Inferior parietal cortex (tissue), 1 donor: ENCODE results near the gene RFPL4A.
"Not testable (repeated sequence)": the region's sequence is repeated elsewhere in the genome, so short reads cannot be mapped to it uniquely, and the experiment has no call there.

Experiments
- DNase-seq: peaks from one replicate; pipeline ENCODE4 v3.0.0-alpha.2; 2016; ENCODE audit errors: extremely low spot score

The RFPL4A gene

DNA sequence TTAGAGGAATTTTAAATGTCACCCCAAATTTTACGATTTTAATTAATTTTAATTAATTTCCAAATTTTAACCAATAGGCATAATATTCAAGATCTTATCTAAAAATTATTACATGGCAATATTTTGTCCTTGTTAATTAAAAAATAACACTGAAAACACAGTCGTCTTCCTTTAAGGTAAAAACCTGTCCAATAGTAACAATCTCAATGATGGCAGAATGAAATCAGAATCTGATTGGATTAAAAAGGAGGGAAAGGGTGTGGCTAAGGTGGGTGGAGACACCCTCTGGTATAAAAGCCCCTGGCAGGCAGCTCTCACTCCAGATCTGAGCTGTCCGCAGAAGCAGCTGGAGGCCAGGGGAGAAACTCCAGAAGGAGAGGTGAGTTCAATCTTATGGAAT, at the start of gene RFPL4A:
TSS of gene RFPL4A (plus strand) at position 301 of the 400 bp plus-strand sequence. CDS start 2,704 bp downstream, outside the sequence.
- DNase-seq: not testable (repeated sequence)

DNA sequence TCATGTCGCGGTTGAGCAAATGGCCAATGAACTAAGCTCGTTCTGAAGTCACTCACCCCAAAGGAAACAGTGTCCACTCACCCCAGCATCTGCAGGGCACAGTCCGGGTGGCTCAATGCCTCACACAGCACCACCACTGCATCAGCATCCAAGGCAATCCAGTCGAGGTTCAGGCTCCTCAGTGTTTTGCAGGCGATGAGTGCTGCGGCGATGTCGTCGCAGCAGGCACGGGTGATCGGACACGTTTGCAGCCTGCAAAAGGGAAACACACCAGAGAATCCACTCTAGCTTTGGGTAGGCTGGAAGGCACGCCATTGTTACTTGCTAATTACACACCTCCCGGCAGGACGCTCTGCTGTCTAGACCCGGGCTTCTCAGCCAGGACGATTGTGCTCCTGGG, 47.2 kb upstream of the RFPL4A start:
- no peak for DNase-seq

DNA sequence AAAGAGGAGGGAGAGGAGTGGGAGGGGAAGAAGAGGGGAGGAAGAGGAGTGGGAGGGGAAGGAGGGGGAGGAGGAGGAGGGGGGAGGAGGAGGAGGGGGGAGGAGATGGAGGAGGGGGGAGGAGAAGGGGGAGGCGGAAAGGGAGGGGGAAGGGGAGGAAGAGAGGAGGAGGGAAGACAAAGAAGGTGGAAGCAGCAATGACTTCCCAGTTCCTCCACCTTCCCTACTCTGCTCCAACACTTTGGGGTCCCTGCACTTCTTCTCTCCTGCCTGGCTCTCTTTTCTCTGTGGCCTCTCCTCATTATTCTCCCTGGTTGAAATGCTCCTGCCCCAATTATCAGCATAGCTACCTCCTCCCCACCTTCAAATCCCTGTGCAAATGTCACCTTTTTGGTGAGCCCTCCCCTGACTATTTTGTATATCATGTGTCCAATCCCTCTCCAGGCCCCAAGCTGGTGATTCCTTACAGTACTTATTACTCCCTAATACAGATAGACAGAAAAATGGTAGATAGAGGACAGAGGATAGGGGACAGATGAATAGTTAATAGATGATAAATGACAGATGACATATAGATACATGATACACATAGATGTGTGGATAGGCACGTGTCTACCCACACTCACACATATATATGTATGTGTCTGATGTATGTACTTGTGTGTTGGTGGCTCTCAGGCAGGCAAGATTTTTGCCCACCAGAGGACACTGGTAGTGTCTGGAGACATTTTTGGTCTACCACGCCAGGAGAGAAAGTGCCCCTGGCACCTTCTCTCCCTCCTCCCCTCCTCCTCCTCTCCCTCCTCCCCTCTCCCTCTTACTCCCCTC, 45.9 kb upstream of the RFPL4A start:
- no peak for DNase-seq

DNA sequence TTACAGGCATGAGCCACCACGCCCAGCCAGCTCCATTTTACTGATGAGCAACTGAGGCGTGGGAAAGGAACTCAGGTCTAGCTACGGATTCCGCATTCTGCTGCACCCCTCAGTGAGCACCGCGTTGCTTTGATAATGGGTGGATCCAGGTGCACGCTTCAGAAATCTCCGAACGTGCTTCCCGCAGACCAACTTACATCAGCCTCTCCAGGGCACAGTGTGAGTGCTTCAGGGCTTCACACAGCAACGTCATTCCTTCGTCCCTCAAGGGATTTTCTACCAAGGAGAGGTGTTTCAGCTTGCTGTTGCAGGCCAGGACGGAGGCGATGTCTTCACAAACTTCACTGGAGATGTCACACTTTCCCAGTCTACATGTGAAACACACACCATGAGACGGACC, 42.4 kb upstream of the RFPL4A start:
- DNase-seq: no peak

DNA sequence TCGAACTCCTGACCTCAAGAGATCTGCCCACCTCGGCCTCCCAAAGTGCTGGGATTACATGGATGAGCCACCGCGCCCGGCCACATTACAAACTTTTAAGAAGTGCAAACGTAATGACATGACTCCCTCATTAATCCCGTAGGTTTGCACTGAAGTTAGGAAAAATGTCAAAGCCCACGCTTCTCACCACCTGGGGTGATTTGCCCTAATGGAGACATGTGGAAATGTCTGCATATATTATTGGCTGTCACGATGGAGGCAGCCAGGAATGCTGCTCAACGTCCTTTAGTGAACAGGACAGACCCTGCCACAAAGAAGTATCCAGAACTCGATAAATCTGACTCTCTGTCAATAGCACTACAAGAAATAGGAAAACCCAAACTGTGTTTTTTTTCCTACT, 41.6 kb upstream of the RFPL4A start:
- no peak for DNase-seq

DNA sequence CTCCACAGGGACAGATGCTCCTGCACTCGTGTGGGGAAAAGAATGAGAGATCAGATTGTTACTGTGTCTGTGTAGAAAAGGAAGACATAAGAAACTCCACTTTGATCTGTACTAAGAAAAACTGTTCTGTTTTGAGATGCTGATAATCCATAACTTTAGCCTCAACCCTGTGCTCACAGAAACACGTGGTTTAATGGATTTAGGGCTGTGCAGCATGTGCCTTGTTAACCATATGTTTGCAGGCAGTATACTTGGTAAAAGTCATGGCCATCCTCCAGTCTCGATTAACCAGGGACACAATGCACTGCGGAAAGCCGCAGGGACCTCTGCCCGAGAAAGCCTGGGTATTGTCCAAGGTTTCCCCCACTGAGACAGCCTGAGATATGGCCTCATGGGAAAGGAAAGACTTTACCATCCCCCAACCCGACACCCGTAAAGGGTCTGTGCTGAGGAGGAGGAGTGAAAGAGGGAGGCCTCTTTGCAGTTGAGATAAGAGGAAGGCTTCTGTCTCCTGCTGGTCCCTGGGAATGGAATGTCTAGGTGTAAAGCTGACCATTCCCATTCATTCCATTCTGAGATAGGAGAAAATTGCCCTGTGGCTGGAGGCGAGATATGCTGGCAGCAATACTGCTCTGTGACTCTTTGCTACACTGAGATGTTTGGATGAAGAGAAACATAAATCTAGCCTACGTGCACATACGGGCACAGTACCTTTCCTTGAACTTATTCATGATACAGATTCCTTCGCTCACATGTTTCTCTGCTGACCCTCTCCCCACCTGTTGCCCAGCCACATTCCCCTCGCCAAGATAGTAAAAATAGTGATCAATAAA, 40.8 kb upstream of the RFPL4A start:
- DNase-seq: not testable (repeated sequence)

DNA sequence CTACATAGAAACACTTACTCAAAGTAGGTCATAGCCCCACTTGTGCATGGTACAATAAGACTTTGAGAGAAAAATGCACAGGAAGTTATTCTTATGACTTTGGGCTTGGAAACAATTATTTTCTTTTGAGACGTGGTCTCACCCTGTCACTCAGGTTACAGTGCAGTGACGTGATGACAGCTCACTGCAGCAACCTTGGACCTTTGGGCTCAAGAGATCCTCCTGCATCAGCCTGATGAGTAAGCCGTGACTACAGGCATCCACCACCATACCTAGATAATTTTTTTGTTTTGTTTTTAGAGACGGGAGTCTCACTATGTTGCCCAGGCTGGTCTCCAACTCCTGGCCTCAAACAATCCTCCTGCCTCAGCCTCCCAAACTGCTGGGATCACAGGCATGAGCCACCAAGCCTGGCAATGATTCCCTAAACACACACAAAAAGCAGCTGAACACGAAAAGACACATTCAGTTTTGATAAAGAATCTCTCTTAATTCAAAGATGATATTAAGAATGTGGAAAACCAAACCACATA, 38.6 kb upstream of the RFPL4A start:
- DNase-seq: no peak

DNA sequence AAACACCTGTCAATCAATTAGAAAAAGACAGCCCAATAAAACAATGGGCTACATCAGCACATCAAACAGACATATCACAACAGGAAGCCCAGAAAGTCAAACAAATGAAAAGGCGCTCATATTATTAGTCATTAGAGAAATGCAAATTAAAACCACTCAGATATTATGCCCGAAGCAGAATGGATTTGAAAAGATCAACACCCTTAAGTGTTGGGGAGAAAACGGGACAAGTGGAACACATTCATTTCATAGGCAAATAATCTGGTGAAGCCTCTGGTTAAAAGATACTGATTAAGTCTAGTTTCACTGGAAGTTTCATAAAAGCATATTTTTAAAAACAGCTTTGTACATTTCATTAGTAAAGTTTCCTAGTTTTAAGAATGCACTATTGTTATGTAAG, 38.1 kb upstream of the RFPL4A start:
- no peak for DNase-seq

DNA sequence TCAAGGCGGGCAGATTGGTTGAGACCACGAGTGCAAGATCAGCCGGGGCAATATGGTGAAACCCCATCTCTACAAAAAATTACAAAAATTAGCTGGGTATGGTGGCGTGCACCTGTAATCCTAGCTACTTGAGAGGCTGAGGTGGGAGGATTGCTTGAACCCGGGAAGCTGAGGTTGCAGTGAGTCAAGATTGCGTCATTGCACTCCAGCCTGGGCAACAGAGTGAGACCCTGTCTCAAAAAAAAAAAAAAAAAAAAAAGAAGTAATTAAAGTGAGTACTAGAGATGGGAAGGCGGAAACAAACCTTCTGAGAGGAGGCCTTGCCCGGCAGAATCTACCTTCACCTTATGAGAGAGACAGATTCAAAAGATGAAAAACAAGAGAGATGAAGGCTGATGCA, 35.4 kb upstream of the RFPL4A start:
- DNase-seq: no peak

DNA sequence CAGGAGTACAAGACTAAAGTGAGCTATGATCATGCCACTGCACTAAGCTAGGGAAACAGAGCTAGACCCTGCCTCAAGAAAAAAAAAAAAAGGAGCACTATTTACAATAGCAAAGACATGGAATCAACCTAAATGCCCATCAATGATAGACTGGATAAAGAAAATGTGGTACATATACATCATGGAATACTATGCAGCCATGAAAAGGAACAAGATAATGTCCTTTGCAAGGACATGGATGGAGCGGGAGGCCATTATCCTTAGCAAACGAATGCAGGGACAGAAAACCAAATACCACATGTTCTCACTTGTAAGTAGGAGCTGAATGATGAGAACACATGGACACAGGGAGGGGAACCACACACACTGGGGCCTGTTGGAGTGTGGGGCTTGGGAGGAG, 28.5 kb upstream of the RFPL4A start:
- DNase-seq: not testable (repeated sequence)

DNA sequence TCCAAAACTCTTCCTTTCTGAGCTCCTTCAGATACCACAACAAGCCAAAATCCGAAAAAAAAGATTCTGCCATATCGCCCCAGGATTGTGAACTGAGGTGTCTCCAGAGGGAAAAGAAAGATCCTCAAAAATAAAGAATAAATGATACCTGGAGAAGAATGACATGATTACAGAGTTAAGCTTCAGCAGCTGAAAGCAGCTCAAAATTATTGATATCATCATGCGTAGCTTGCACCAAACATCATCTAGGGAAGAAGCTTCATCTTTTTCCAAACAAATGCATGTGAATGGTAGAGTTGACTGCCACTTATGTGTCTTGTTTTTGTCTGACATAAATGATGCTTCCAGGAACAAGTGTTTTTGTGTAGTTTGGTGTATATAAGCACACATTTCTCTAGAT, 20.6 kb upstream of the RFPL4A start, which contains the start of gene NLRP9:
TSS of gene NLRP9 (minus strand) at position 101 of the 400 bp plus-strand sequence. CDS start at position 73, 28 bp downstream.
- DNase-seq: no peak

DNA sequence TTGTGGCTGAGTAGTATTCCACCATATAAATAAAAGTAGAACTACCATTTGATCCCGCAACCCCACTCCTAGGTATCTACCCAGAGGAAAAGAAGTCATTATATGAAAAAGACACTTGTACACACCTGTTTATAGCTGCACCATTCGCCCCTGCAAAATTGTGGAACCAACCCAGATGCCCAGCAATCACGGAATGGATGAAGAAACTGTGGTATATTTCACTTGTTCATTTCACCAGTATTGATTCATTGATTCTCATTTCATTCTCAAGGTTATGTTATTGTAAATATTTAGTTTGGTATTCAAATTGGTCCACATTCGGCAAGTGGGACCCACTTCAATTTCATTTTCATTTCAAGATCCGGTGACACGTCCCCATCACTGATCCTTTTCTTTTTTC, 8.2 kb upstream of the RFPL4A start:
- no peak for DNase-seq

DNA sequence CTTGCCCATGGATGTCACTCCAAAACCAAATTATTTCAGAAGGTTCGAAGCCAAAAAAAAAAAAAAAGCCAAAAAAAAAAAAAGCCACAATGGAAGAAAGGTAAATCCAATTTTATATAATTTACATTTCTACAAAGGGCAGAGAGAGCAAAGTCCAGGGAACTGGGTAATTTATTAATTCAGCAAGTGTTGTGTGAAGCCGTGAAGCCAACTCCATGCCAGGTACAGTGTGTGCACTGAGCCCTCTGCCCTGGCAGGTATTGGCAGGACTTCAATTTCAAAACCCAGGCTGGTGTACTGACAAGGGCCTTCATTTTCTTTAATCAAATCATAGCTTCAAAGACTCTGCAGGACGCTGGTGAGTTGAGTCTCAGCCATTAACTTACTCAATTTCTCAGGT, 5.5 kb upstream of the RFPL4A start:
- no peak for DNase-seq

DNA sequence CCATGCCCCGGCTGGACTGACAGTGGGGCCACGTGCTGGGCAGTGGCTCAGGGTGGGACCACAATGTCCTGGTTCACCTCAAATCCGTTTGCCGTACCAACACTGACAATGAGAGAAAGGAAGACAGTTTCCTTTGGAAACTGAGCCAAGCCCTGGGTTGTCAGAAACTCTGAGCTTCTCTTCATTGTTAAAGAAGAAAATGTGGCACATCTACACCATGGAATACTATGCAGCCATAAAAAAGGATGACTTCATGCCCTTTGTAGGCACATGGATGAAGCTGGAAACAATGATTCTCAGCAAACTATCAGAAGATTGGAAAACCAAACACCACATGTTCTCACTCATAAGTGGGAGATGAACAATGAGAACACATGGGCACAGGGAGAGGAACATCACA, 2.1 kb upstream of the RFPL4A start:
- DNase-seq: not testable (repeated sequence)

DNA sequence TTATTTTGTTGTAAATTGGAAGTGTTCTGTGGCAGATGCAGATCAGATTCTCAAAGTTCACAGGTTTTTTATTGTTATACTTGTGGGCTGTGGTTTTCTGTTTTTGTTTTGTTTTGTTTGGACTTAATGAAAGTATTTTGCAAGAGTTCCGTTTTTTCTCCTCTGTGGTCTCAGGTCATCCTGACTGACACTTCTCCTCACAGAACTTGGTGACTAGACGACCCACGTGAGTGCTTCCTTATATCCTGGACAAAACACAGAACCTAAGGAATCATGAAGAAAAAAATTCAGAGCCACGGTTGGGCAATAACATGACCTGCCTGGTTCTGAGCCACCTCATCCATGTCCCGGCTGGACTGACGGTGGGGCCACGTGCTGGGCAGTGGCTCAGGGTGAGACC, 7.6 kb downstream of the RFPL4A start:
- DNase-seq: no peak

DNA sequence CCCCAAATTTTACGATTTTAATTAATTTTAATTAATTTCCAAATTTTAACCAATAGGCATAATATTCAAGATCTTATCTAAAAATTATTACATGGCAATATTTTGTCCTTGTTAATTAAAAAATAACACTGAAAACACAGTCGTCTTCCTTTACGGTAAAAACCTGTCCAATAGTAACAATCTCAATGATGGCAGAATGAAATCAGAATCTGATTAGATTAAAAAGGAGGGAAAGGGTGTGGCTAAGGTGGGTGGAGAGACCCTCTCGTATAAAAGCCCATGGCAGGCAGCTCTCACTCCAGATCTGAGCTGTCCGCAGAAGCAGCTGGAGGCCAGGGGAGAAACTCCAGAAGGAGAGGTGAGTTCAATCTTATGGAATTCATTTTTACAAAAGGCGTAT, 9.9 kb downstream of the RFPL4A start, which contains the start of gene RFPL4AL1:
TSS of gene RFPL4AL1 (plus strand) at position 301 of the 400 bp plus-strand sequence. CDS start 2,687 bp downstream, outside the sequence.
- DNase-seq: not testable (repeated sequence)

DNA sequence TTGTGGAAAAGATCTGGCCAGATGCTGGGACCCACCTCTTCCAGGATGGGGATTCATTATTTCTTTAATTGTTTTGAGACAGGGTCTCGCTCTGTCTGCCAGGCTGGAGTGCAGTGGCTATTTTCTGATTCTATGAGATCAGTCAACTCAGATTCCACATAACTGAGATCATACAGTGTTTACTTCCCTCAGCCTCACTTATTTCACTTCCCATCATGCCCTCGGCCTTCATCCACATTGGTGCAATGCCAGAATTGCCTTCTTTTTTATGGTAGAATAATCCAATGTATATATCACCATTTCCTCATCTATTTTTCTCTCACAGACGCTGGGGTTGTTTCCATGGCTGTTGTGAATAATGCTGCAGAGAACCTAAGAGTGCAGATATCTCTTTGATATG, 10.7 kb downstream of the RFPL4A start:
- not testable (repeated sequence) for DNase-seq

DNA sequence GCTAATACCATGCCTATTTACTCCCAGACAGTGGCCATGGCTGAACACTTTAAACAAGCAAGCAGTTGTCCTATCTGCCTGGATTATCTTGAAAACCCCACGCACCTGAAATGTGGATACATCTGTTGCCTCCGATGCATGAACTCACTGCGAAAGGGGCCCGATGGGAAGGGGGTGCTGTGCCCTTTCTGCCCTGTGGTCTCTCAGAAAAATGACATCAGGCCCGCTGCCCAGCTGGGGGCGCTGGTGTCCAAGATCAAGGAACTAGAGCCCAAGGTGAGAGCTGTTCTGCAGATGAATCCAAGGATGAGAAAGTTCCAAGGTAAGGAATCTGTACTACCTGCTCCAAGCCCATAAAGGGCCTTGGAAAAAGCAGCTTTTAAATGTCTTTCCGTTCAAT, 18.6 kb downstream of the RFPL4A start:
- no peak for DNase-seq

DNA sequence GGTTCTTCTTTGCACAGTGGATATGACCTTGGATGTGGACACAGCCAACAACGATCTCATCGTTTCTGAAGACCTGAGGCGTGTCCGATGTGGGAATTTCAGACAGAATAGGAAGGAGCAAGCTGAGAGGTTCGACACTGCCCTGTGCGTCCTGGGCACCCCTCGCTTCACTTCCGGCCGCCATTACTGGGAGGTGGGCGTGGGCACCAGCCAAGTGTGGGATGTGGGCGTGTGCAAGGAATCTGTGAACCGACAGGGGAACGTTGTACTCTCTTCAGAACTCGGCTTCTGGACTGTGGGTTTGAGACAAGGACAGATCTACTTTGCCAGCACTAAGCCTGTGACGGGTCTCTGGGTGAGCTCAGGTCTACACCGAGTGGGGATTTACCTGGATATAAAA, 19.4 kb downstream of the RFPL4A start:
- no peak for DNase-seq

DNA sequence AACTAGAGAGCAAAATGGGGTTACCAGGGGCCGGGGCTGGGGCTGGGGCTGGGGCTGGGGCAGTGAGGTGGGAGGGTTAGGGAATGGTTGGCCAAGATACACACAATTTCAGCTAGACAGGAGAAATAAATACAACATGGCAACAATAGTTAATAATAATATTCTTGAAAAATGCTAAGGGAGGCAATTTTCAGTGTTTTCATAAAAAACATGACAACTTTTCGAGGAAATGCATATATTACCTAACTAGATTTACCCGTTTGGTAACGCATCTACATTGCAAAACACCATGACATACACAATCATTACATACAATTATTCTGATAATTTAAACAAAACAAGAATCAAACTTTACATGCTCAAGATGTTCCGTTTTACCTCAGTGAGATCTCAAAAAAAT, 22.2 kb downstream of the RFPL4A start:
- DNase-seq: no peak

DNA sequence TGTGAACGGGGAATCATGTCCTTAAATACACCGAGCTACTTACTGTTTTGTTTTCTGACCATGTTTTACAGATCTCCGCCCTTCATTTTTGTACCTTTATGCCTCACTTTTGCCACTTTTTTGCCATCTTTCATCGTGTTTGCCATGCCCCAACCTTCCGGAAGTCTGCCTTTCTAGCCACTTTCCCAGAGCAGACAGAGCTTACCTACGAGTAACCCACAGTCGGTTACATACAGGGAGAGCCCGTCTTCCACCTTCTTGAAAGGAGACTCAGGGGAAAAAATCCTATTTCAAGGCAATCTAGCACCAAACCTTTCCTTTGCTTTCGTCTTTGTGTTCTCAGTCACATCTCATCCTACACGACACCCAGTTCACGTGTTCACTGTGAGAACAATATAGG, 36.1 kb downstream of the RFPL4A start:
- DNase-seq: no peak

DNA sequence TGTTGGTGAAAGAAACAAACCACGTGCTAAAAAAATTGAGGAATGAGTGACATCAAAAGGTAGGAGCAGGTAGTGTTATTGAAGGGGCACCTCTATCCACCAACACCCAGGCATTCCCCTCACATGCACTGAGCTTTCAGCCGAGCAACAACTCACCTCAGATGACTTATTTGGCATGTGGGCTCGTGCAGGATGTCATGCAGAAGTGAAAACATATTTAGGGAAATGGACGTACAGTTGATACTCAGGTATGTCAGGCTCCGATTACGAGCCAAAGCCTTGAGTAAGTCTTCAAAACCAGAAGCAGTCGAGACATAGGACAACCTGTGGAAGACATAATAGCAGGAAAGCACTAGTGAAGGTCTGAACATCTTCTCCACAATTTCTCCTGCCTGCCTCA, 42.5 kb downstream of the RFPL4A start:
- no peak for DNase-seq
